HPDE6-E6E7 (cell line): ENCODE data around the gene CCR6.
"Not testable (repeated sequence)": the region's sequence is repeated elsewhere in the genome, so short reads cannot be mapped to it uniquely, and the experiment has no call there.

Experiments
- DNase-seq: peaks from one replicate; pipeline ENCODE4 v3.0.0; 2011; ENCODE audit warnings: missing footprints; ENCODE audit errors: extremely low spot score

The CCR6 gene

DNA sequence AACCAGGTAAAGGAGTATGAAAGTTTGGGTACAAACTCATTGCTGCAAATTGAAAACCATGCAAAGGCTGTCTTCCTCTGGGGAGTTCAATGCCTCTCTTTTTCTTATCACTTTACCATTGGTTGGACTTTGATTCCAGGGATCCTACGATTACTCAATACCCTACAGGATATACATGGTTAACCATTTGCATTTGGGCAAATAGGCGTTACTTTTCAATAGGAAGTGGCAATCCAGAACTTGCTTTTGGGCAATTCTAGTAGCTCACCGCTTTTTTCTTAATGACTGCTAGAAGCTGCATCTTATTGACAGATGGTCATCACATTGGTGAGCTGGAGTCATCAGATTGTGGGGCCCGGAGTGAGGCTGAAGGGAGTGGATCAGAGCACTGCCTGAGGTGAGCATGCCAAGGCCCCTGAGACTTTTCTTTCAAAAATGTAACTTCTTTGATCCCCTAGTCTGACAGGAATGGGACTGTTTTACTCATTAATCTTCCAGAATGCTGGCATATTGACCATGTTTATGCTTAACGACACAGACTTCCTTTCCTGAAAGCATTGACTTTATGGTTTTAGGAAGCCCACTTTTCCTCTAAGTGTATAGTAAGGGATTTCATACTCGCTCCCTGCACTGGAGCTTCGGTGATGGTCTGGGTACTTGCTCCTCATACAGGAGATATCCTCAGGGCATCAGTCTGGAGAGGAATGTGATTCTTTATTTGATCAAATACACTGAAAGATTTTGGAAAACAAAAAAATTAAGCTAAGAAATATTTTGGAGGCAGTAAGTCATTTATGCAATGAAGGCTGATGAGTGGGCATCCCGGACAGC lies at the start of gene CCR6:
Gene CCR6 (plus strand): TSS at position 270 of the 831 bp plus-strand sequence. CDS start 13,039 bp downstream, outside the sequence.
- DNase-seq = no peak

DNA sequence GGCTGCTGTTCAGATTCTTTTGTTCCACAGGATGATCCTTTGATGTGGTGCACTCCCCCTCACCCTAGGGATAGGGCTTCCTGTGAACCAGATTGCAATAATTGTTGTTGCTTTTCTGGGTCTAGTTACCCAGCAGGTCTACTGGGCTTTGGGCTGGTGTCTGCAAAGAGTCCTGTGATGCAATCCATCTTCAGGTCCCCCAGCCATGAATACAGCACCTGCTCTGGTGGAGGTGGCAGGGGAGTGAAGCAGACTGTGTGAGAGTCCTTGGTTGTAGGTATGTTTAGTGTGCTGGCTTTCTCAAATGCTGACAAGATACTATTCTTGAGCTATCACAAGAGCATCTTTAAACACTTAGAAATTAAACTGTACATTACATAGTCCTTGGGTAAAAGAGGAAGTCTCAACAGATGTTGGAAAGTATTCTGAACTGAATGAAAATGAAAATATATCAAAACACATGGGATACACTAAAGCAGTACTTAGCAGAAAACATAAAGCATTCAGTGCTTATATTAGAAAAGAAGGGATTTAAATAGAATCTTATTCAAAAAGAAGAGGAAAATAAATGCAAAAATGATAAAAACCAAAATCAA lies 49.1 kb upstream of the CCR6 start:
- no peak for DNase-seq

DNA sequence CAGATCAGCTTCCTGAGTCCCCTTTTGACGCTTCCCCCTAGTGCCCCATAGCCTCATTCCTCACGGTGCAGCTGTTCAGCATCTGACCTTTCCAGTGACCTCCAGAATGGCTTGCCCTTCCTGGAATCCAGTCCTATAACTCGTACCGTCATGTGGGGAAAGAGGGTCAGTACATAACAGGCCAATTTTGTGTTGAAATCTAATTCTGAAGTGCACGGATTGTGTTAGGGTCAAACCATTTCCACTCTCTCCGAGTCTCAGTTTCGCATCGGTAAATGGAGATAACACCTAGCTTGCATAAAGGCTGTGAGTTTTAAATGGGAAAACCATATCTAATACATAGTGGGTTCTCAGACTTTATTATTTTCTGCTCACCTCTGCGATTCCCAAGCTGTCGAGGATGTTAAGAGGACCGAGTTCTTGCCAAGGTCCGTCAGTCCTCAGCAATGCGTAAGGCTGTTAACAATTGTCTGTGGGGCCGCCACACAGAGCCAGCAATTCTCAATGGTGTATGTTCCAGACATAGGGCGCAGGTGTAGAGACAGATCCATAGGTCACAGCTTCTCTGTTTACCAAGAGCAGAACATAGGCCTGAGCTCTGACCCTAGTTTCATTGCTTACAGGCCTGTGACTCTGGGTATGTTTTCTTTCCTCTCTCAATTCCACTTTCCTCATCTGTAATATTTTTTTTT lies 45.5 kb upstream of the CCR6 start:
- no peak for DNase-seq

DNA sequence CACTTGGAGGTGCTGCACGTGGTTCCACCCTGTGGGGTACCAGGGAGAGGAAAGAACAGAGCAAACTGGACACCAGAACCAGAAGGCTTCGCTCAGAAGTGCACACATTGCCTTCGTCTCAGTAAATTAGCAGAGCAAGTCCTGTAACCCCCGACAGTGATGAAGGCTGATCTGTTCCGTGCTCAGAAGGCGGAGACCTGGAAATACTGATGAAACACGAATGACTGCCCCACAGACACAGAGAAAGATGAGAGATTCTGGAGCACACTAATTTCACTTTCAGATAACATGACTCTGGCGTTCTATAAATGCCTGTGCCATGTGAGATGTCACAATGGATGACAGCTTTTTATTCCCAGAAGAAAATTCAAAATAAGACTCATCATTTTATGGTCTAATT lies 44.2 kb upstream of the CCR6 start:
- DNase-seq = no peak

DNA sequence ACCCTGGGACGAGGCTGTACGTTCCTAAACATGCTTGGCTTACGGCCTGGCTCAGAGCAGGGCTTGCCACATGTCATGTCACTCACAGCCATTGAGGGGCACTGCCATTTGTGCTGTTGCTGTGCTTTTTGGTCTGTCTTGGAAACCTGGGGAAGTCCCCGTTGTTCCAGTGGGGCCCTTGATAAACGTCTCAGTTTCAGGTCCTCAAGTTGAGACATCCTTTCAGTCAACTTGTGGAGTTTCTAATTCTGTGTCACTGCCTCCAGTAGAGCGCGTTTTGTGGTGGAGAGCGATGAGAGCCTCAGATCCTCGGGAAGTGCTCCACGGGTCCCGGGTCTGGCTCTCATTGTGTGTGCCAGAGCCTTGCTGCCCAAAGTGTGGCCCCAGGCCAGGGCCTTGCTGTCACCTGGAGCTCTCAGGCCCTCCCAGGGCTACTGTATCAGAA lies 43.0 kb upstream of the CCR6 start:
- no peak for DNase-seq

DNA sequence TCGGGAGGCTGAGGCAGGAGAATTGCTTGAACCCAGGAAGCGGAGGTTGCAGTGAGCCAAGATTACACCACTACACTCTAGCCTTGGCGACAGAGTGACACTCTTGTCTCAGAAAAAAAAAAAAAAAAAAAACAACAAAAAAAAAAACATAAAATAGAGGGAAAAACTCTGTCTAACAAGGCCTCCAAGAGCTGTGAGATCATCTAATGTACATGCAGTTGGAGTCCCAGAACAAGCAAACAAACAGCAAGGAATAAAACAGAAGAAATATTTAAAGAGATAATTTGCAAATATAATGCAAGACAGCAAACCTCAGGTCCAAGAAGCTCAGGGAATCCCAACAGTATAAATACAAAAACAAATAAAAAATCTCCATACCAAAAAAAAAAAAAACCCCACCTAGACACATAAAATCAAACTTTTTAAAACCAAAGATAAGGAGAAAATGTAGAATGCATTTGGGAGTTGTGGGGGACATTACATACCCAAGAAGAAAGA lies 35.0 kb upstream of the CCR6 start:
- no peak for DNase-seq

DNA sequence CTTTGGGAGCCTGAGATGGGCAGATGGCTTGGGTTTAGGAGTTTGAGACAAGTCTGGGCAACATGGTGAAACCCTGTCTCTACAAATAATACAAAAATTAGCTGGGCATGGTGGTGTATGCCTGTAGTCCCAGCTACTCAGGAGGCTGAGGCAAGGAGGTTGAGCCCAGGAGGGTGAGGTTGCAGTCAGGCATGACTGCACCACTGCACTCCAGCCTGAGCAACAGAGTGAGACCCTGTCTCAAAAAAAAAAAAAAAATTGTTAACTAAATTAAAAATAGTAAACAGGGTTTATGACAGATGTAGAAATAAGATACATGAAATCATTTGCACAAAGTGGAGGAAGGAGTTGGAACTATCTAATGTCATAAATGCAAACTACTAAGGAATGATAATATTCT lies 34.2 kb upstream of the CCR6 start:
- DNase-seq = not testable (repeated sequence)

DNA sequence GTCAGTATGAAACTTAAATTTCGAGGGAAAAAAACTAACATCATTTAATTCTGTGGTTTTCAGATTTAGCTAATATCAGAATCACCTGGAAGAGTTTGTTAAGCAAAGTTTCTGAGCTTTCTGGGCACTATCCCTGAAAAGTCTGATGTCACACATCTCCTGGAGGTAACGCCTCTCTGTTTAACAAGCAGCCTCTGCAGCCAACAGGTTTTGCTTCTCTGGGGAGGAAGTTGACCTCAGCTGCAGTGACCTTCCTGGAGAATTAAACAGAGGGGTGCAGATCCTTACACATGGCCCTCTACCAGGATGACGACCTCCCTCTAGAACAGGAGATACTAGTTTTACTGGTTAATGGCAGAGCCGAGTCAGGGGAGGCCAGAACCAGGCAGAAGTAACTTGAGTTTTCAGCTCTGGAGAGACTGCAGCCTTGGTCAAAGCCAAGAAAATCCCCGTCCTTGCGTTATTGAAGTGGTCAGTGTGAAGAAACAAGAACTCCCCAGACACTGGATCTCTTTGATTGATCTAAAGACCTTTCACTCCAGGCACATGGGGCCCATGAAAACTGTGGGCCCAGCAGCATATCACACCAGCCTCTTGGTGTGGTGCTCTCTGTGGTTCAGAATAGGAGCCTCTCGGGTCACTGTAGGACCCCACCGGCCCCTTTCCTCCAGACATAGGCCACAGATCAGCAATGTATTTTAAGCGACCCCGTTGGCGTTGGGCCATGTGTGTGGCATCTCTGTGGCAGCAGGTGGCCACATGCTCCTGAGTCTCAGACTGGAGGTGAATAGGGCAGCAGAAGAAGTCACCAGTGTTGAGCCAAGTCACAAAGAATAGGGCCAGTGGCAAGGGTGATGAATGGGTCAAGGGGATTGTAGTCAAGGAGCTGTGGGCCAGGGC lies 33.4 kb upstream of the CCR6 start:
- no peak for DNase-seq

GRCh38 chr6:167090171-167090570 lies 32.7 kb upstream of the CCR6 start:
- no peak for DNase-seq

DNA sequence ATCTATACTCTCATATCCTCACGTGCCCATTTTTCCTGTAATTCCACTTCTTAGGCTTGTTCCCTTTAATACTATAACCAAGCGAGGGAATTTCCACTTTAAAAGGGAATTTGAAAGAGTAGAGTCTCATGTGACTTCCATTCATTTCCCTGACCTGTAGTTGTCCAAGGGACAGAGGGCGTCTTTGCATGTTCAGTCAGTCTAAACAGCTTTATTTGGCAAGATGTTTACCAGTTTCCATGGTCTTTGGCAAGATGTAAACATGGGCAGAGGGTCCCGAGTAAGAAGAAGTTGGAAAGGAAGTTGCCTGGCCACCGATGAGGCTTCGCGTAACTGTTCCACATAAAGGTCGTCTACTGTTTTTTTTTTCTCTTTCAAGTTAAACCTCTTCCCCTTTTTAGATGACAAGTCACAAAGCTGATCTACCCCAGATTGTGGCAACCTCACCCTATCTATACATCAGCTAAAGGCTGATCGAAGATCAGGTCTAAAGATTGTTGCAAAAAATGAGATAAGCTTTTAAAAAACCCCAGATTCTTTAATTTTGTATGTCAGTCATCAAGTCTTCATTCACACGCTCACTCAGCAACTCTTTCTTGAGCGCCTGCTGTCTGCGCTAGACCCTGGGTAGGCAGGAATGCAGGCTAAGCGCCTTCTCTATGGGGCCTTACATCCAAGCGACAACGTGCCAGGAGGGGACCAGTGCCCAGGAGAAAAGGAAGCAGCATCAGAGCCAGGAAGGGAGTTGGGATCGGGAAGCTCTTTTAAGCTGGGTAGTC lies 31.7 kb upstream of the CCR6 start:
- no peak for DNase-seq

GRCh38 chr6:167091805-167092107 lies 31.1 kb upstream of the CCR6 start:
- no peak for DNase-seq

GRCh38 chr6:167092672-167093339 lies 30.1 kb upstream of the CCR6 start:
- DNase-seq = no peak

- DNase-seq = no peak
Measured at GRCh38 chr6:167093406-167093921, 29.4 kb upstream of the CCR6 start.

- no peak for DNase-seq
Measured at GRCh38 chr6:167093922-167094432, 28.9 kb upstream of the CCR6 start.

DNA sequence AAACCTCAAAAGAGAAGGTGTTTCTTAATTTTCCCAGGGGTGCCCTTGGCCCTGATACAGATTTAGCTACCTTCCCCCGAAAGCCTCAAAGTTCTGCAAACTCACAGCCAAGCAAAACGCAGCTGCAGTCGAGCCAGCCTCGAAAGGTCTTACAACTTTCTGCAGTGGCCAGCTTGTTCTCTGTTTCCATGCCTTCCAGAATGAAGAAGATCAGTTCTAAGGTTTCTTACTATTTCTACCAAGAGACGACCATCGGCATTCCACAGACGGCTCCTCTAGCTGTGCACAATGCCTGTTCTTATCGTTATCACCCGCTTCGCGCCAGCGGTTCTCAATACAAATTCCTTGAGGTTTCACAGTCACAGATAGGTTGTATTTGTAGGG lies 28.5 kb upstream of the CCR6 start:
- no peak for DNase-seq

- no peak for DNase-seq
Measured at GRCh38 chr6:167094820-167095637, 27.9 kb upstream of the CCR6 start.

- DNase-seq = no peak
Measured at GRCh38 chr6:167095888-167096287, 27.0 kb upstream of the CCR6 start.

- DNase-seq = no peak
Measured at GRCh38 chr6:167096991-167097390, 25.9 kb upstream of the CCR6 start.

DNA sequence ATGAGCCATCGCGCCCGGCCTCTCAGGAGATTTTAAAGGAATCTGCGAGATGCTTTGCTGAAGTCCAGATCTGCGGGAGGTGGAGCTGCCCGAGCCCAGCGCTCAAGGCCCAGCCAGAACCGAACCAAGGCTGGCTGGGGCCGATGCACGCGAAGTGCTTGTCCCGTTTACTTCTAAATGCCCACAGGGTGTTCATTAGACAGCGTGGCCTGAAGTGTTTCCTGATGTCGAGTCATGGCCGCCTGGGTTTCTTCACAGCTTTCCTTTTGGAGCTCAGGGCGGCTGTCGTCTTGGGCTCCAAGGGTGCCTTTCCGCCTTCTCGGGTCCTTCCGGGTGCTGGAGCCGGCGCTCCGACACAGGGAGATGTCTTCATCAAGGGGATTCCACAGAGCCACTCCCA lies 25.1 kb upstream of the CCR6 start:
- no peak for DNase-seq
